MM.1S (cell line): ENCODE results near the gene BANK1.

Source experiments
- DNase-seq: peaks from one replicate; pipeline ENCODE4 v3.0.0-alpha.2; 2015
- H2AFZ ChIP-seq: fragments of 300-600 bp; sonication (generic); 2 replicates; pipeline ENCODE4 v1.6.0; 2016; ENCODE audit warnings: antibody characterized with exemption, low read length
- H3F3A ChIP-seq: fragments of 300-600 bp; sonication (generic); 2 replicates; pipeline ENCODE4 v1.6.1; 2016; ENCODE audit warnings: mild to moderate bottlenecking, antibody characterized with exemption, low read length, moderate library complexity, mixed read lengths; ENCODE audit not compliant: insufficient read depth
- H3K27ac ChIP-seq: fragments of 300-600 bp; sonication (generic); 2 replicates; pipeline ENCODE4 v1.5.1; 2016; ENCODE audit warnings: mild to moderate bottlenecking, low read length
- H3K27me3 ChIP-seq: fragments of 300-600 bp; sonication (generic); replicated peaks from 2 replicates; pipeline ENCODE4 v1.6.0; 2016; ENCODE audit warnings: low read length; ENCODE audit not compliant: insufficient read depth
- H3K36me3 ChIP-seq: fragments of 300-600 bp; sonication (generic); replicated peaks from 2 replicates; pipeline ENCODE4 v1.6.1; 2016; ENCODE audit warnings: mild to moderate bottlenecking, low read length, mixed read lengths; ENCODE audit not compliant: insufficient read depth
- H3K4me1 ChIP-seq: fragments of 300-600 bp; sonication (generic); 2 replicates; pipeline ENCODE4 v1.6.1; 2016; ENCODE audit warnings: low read length, mixed read lengths
- H3K4me2 ChIP-seq: fragments of 300-600 bp; sonication (generic); 2 replicates; pipeline ENCODE4 v1.6.0; 2016; ENCODE audit warnings: low read depth, low read length
- H3K4me3 ChIP-seq: fragments of 300-600 bp; sonication (generic); 2 replicates; pipeline ENCODE4 v1.5.1; 2016; ENCODE audit warnings: low read length, mixed read lengths
- H3K79me2 ChIP-seq: fragments of 300-600 bp; sonication (generic); 2 replicates; pipeline ENCODE4 v1.6.1; 2016; ENCODE audit warnings: mixed run types, low read length, mixed read lengths
- H3K9ac ChIP-seq: fragments of 300-600 bp; sonication (generic); 2 replicates; pipeline ENCODE4 v1.6.1; 2016; ENCODE audit warnings: low read length, mixed read lengths
- H3K9me2 ChIP-seq: fragments of 300-600 bp; sonication (generic); replicated peaks from 2 replicates; pipeline ENCODE4 v1.6.1; 2016; ENCODE audit warnings: mild to moderate bottlenecking, low read length, mixed read lengths; ENCODE audit not compliant: insufficient read depth
- H3K9me3 ChIP-seq: fragments of 300-600 bp; sonication (generic); replicated peaks from 2 replicates; pipeline ENCODE4 v1.6.1; 2016; ENCODE audit warnings: mild to moderate bottlenecking, low read length, mixed read lengths; ENCODE audit not compliant: insufficient read depth
- H4K20me1 ChIP-seq: fragments of 300-600 bp; sonication (generic); 2 replicates; pipeline ENCODE4 v1.6.1; 2016; ENCODE audit warnings: mild to moderate bottlenecking, low read length, moderate library complexity, mixed read lengths; ENCODE audit not compliant: insufficient read depth
- EZH2 ChIP-seq: fragments of 300-600 bp; sonication (generic); optimal IDR thresholded peaks from 2 replicates; pipeline ENCODE3; 2017; ENCODE audit warnings: low read depth, mild to moderate bottlenecking, antibody characterized with exemption, low read length, mixed read lengths
- EZH2phosphoT487 ChIP-seq: fragments of 300-600 bp; sonication (generic); IDR thresholded peaks from 2 replicates; pipeline ENCODE4 v1.6.1; 2018; ENCODE audit warnings: antibody characterized with exemption, low read length
- TF ChIP-seq, protein P1 (sequence below): fragments of 300-600 bp; sonication (generic); IDR thresholded peaks from 2 replicates; pipeline ENCODE4 v1.5.1; 2016; ENCODE audit warnings: antibody characterized with exemption, low read length, mixed read lengths

Gene BANK1

DNA sequence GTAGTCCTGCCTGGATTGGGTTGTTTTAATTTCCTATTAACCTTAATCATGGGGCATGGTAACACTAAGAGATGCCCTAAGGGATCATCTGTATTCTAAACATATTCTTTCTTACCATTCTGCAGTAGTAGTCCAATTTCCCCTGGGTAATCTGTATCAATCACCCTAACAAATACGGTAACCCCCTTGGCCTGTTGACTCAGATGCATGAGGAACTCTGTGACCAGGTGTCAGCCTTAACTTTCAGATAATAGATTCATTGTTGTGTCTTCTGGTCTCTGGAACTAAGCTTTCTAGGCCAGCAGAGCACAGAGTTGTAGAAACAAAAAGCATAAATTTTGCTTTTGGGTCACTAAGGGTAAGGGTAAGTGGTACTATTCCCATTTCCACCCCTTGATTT lies 13.1 kb upstream of the BANK1 start:
- Histone ChIP-seq H3K9me3 (no peaks in the 10 kb centered on the region), H3K27ac (no peak overlapping the region), H3K4me3 (no peak overlapping the region), H3K79me2 (no peaks in the 10 kb centered on the region), H3K9me2 (no peaks in the 10 kb centered on the region), H3K4me2 (no peak overlapping the region), H3K4me1 (no peaks in the 10 kb centered on the region), H3K9ac (no peak overlapping the region), H2AFZ (no peak overlapping the region), H3F3A (no peaks in the 10 kb centered on the region), H3K36me3 (no peaks in the 10 kb centered on the region), H4K20me1 (no peaks in the 10 kb centered on the region), H3K27me3 (no peaks in the 10 kb centered on the region)
- DNase-seq, result no peak
- TF ChIP-seq, protein P1, sequence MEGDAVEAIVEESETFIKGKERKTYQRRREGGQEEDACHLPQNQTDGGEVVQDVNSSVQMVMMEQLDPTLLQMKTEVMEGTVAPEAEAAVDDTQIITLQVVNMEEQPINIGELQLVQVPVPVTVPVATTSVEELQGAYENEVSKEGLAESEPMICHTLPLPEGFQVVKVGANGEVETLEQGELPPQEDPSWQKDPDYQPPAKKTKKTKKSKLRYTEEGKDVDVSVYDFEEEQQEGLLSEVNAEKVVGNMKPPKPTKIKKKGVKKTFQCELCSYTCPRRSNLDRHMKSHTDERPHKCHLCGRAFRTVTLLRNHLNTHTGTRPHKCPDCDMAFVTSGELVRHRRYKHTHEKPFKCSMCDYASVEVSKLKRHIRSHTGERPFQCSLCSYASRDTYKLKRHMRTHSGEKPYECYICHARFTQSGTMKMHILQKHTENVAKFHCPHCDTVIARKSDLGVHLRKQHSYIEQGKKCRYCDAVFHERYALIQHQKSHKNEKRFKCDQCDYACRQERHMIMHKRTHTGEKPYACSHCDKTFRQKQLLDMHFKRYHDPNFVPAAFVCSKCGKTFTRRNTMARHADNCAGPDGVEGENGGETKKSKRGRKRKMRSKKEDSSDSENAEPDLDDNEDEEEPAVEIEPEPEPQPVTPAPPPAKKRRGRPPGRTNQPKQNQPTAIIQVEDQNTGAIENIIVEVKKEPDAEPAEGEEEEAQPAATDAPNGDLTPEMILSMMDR, result no peak
- TF ChIP-seq EZH2phosphoT487, result no peak
- TF ChIP-seq EZH2, result no peak

DNA sequence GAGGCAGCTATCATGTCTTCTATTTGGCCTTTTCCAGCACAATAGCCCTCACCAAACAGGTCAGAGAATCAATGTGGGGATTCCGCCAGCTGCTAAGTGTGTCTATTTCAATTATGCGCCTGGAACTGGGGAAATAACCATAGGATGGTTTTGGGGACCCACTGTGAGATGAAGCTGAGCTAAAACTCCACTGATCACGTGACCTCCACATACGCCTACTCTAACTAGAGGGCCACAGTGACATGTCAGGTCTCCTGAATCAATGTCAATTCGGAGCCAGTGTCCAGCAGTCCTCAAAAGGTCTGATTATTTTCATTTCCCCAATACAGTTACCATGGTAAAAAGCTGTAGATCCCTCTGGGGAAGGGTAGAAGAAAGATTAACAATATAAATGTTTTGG lies 10.2 kb upstream of the BANK1 start:
- no peak overlapping the region for H3K4me2 ChIP-seq
- no peaks in the 10 kb centered on the region for H3K9me2 ChIP-seq
- TF ChIP-seq EZH2phosphoT487 (no peak), EZH2 (no peak)
- TF ChIP-seq, protein P1, result no peak
- no peak overlapping the region for H3K4me3 ChIP-seq
- no peaks in the 10 kb centered on the region for H4K20me1 ChIP-seq
- DNase-seq, result no peak
- peaks cover 6% of the 10 kb centered on the region; the same call in 1 of the 2 replicates for H3K4me1 ChIP-seq
- no peak overlapping the region for H3K27ac ChIP-seq
- no peaks in the 10 kb centered on the region for H3F3A ChIP-seq
- no peak overlapping the region for H2AFZ ChIP-seq
- no peak overlapping the region for H3K9ac ChIP-seq
- no peaks in the 10 kb centered on the region for H3K79me2 ChIP-seq
- H3K36me3 ChIP-seq, result no peaks in the 10 kb centered on the region
- H3K27me3 ChIP-seq, result no peaks in the 10 kb centered on the region
- no peaks in the 10 kb centered on the region for H3K9me3 ChIP-seq

DNA sequence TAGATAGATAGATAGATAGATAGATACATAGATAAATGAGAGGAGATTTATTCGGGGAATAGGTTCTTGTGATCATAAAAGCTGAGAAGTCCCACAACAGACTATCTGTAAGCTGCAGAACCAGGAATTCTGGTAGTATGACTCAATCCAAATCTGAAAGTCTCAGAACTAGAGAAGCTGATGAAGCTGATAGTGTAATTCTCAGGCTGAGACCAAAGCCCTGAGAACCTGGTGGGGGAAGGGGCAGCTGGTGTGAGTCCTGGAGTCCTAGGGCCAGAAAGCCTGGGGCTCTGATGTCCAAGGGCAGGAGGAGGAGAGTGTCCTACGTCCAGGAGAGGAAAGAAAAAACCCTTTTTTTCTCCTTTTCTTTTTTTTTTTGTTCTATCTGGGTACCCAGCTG lies 8.0 kb upstream of the BANK1 start:
- TF ChIP-seq EZH2 (no peak), EZH2phosphoT487 (no peak)
- TF ChIP-seq, protein P1, result no peak
- no peak overlapping the region for H3K4me3 ChIP-seq
- no peaks in the 10 kb centered on the region for H3K9me2 ChIP-seq
- no peaks in the 10 kb centered on the region for H3K27me3 ChIP-seq
- no peak overlapping the region for H3K27ac ChIP-seq
- H3K9me3 ChIP-seq, result no peaks in the 10 kb centered on the region
- no peaks in the 10 kb centered on the region for H4K20me1 ChIP-seq
- H3K36me3 ChIP-seq, result no peaks in the 10 kb centered on the region
- H3F3A ChIP-seq, result no peaks in the 10 kb centered on the region
- no peak overlapping the region for H3K9ac ChIP-seq
- peaks cover 6% of the 10 kb centered on the region; the same call in 1 of the 2 replicates for H3K4me1 ChIP-seq
- DNase-seq, result no peak
- H2AFZ ChIP-seq, result no peak overlapping the region
- no peak overlapping the region for H3K4me2 ChIP-seq
- no peaks in the 10 kb centered on the region for H3K79me2 ChIP-seq

DNA sequence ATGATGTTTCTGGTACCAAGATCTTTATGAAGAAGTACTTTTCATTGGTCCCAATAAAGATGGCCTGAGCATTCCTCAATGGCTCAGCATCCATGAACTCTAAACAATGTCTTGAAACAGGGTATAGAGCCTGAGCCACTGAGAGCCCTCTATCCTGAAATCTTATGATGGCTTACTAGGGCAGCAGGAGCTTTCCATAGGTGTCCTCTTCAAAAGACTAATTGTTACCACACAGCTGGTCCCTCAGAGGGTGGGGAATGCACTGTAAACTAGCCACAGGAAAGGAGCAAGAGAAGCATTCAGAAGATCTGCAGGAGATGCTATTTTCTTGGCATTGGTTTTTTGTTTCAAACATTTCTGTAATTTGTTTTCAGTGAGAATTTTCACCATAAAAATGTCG lies 5.6 kb upstream of the BANK1 start:
- Histone ChIP-seq H3K4me3 (no peak overlapping the region), H2AFZ (no peak overlapping the region), H3F3A (no peaks in the 10 kb centered on the region), H3K27ac (no peak overlapping the region), H4K20me1 (no peaks in the 10 kb centered on the region), H3K9ac (no peak overlapping the region), H3K9me3 (no peaks in the 10 kb centered on the region), H3K36me3 (no peaks in the 10 kb centered on the region), H3K9me2 (no peaks in the 10 kb centered on the region; the same call in 1 of the 2 replicates), H3K27me3 (no peaks in the 10 kb centered on the region), H3K4me1 (peaks cover 7% of the 10 kb centered on the region), H3K4me2 (no peak overlapping the region), H3K79me2 (no peaks in the 10 kb centered on the region)
- TF ChIP-seq EZH2 (no peak), EZH2phosphoT487 (no peak)
- TF ChIP-seq, protein P1, result no peak
- no peak for DNase-seq
